Endothelial cell of umbilical vein (primary cell): ENCODE measurements around the gene POU6F2. TPM values are rescaled to one million over a fixed set of nuclear protein-coding genes. Genes with fewer than 3 reads are reported as not detected.

Experiments used
- BruUV-seq: library from RNA; stranded (reverse); fragments of 400-500 nt; replicated peaks from 2 replicates; lab custom pipeline; 2021; lab: Mats Ljungman, UMichigan
- CTCF ChIA-PET: fragments of 300-600, 350-600 bp; sonication (Branson Sonifier 250); formaldehyde crosslinking; loops from one replicate; lab custom pipeline; 2021; ENCODE audit warnings: antibody characterized with exemption, inconsistent platforms; lab: Charles Lee
- POLR2A ChIA-PET: fragments of 300-600, 350-600 bp; sonication (Branson Sonifier 250); formaldehyde crosslinking; loops from one replicate; lab custom pipeline; 2021; ENCODE audit warnings: antibody characterized with exemption, inconsistent platforms; lab: Charles Lee
- DNase-seq: peaks from one replicate; pipeline ENCODE4 v3.0.0-alpha.2; 2011; ENCODE audit warnings: low read depth, low spot score
- FAIRE-seq: peaks from 2 replicates; lab custom pipeline; 2011; peaks lifted over from hg19 to GRCh38; lab: Jason Lieb, UNC
- H2AFZ ChIP-seq: 2 replicates; pipeline ENCODE4 v1.6.0; 2012; ENCODE audit warnings: low read depth, low read length, control low read depth, inconsistent platforms
- H3K27ac ChIP-seq: 2 replicates; pipeline ENCODE4 v1.5.1; 2011; ENCODE audit warnings: low read depth, mild to moderate bottlenecking, control low read depth, low read length, moderate library complexity; ENCODE audit not compliant: insufficient read depth
- H3K27me3 ChIP-seq, 2 experiments: 2 replicates each; pipeline versions ENCODE4 v1.6.0 to v1.6.1; 2011; ENCODE audit warnings: low read length in 2 of 2, mixed read lengths in 1 of 2; ENCODE audit not compliant: control insufficient read depth in 2 of 2, insufficient read depth in 2 of 2
- H3K36me3 ChIP-seq, 2 experiments: 2 replicates in 1 of 2; 3 replicates in 1 of 2; pipeline ENCODE4 v1.5.1; 2011; ENCODE audit warnings: low read length in 2 of 2, mild to moderate bottlenecking in 1 of 2, moderate library complexity in 1 of 2; ENCODE audit not compliant: control insufficient read depth in 2 of 2, insufficient read depth in 2 of 2; ENCODE audit errors: extremely low read depth in 1 of 2
- H3K4me1 ChIP-seq: 3 replicates; pipeline ENCODE4 v1.5.1; 2011; ENCODE audit warnings: mild to moderate bottlenecking, low read length; ENCODE audit not compliant: control insufficient read depth, insufficient read depth; ENCODE audit errors: extremely low read depth
- H3K4me2 ChIP-seq: 2 replicates; pipeline ENCODE4 v1.6.1; 2011; ENCODE audit warnings: low read length, control low read depth, mixed read lengths; ENCODE audit not compliant: insufficient read depth
- H3K4me3 ChIP-seq, 3 experiments: fragments of 200-600 bp in 1 of 3; sonication (generic), shearing (Covaris generic) in 1 of 3; replicated peaks in 1 of 3; 2 replicates each; pipeline ENCODE4 v1.5.1; 2011 to 2016; ENCODE audit warnings: control low read depth in 3 of 3, low read length in 3 of 3, mild to moderate bottlenecking in 2 of 3, inconsistent platforms in 1 of 3, low read depth in 1 of 3, moderate library complexity in 1 of 3; ENCODE audit not compliant: insufficient read depth in 1 of 3
- H3K79me2 ChIP-seq: 2 replicates; pipeline ENCODE4 v1.6.0; 2012; ENCODE audit warnings: low read length, inconsistent platforms; ENCODE audit not compliant: control insufficient read depth, insufficient read depth
- H3K9ac ChIP-seq: replicated peaks from 2 replicates; pipeline ENCODE3; 2011; ENCODE audit warnings: low read length, control low read depth; ENCODE audit not compliant: insufficient read depth; ENCODE audit errors: extremely low read depth
- H3K9me1 ChIP-seq: replicated peaks from 3 replicates; pipeline ENCODE4 v1.6.0; 2011; ENCODE audit warnings: mild to moderate bottlenecking, low read length; ENCODE audit not compliant: control insufficient read depth, insufficient read depth; ENCODE audit errors: extremely low read depth
- H3K9me3 ChIP-seq: replicated peaks from 2 replicates; pipeline ENCODE4 v1.5.1; 2012; ENCODE audit warnings: low read length, inconsistent platforms; ENCODE audit not compliant: control insufficient read depth, insufficient read depth
- H4K20me1 ChIP-seq: replicated peaks from 2 replicates; pipeline ENCODE3; 2011; ENCODE audit warnings: mild to moderate bottlenecking, low read length; ENCODE audit not compliant: control insufficient read depth, insufficient read depth; ENCODE audit errors: extremely low read depth
- CTCF ChIP-seq, 2 donors: IDR thresholded peaks; 1 replicate in 1 of 2; 2 replicates in 1 of 2; pipeline ENCODE4 v1.5.1; 2011; ENCODE audit warnings: low read length in 2 of 2, mild to moderate bottlenecking in 2 of 2, moderate library complexity in 2 of 2, control low read depth in 1 of 2, inconsistent platforms in 1 of 2, low read depth in 1 of 2; ENCODE audit not compliant: insufficient read depth in 1 of 2; ENCODE audit errors: extremely low read depth in 1 of 2
- EZH2 ChIP-seq: IDR thresholded peaks from 2 replicates; pipeline ENCODE4 v1.6.1; 2012; ENCODE audit warnings: borderline replicate concordance, low read depth, mild to moderate bottlenecking, moderate library complexity, low read length, inconsistent platforms; ENCODE audit not compliant: severe bottlenecking
- FOS ChIP-seq: IDR thresholded peaks from 2 replicates; pipeline ENCODE4 v1.6.1; 2011; ENCODE audit warnings: mild to moderate bottlenecking, low read length, moderate library complexity, borderline replicate concordance; ENCODE audit not compliant: insufficient read depth
- GATA2 ChIP-seq: IDR thresholded peaks from 2 replicates; pipeline ENCODE4 v1.7.0; 2011; ENCODE audit warnings: low read depth, mild to moderate bottlenecking, moderate library complexity, mixed read lengths, low read length; ENCODE audit not compliant: insufficient read length, insufficient read depth
- JUN ChIP-seq: IDR thresholded peaks from 2 replicates; pipeline ENCODE4 v1.6.1; 2011; ENCODE audit warnings: borderline replicate concordance, low read depth; ENCODE audit not compliant: insufficient read length, insufficient read depth
- MAX ChIP-seq: IDR thresholded peaks from 2 replicates; pipeline ENCODE4 v1.6.1; 2011; ENCODE audit not compliant: insufficient read depth, insufficient read length
- MYC ChIP-seq: IDR thresholded peaks from one replicate; pipeline ENCODE4 v1.6.1; 2011; ENCODE audit warnings: mild to moderate bottlenecking, low read depth, low read length
- POLR2A ChIP-seq: IDR thresholded peaks from 2 replicates; pipeline ENCODE4 v1.6.1; 2012; ENCODE audit warnings: low read depth, mild to moderate bottlenecking, control low read depth, low read length
- POLR2AphosphoS5 ChIP-seq: IDR thresholded peaks from 2 replicates; pipeline ENCODE4 v1.6.1; 2012; ENCODE audit warnings: low read depth, mild to moderate bottlenecking, control low read depth, low read length, moderate library complexity; ENCODE audit not compliant: insufficient read depth
- dilution Hi-C: fragments of 300-500 bp; cut with MboI; formaldehyde crosslinking; loops from one replicate; pipeline ENCODE4 v1.15.0; 2019; ENCODE audit warnings: low sequenced_read_pairs; ENCODE audit not compliant: extremely low pct_ligation_motif_present
- intact Hi-C: fragments of 100-400 bp; cut with micrococcal nuclease; formaldehyde crosslinking; loops from one replicate; pipeline ENCODE4 v1.10.0; 2022
- polyA plus RNA-seq, 4 experiments: library from polyadenylated mRNA; depleted of rRNA in 3 of 4; stranded (reverse) in 3 of 4; unstranded in 1 of 4; fragments of >200 nt; gene quantifications; 2 replicates each; pipeline versions ENCODE4 v1.2.1 to v1.2.3, GENCODE V29; 2011 to 2012; ENCODE audit warnings: missing spikeins in 1 of 4
- total RNA-seq: library from RNA; stranded (reverse); gene quantifications from 2 replicates; pipeline ENCODE4 v1.2.3, GENCODE V29; 2021

POU6F2 gene
- total and polyA plus RNA-seq, 2 donors (not counting 3 experiments of a cell fraction or from before 2014, with no cell fraction given), result 0.29 TPM; not detected in 1

GRCh38 chr7:39197831-39198230 is 220.1 kb downstream of the POU6F2 start:
- no peak overlapping the region for H3K27ac ChIP-seq
- H3K79me2 ChIP-seq, result no peaks in the 10 kb centered on the region
- H3K9ac ChIP-seq, result no peak overlapping the region
- H2AFZ ChIP-seq, result no peak overlapping the region
- H3K4me3 ChIP-seq, result no peak overlapping the region
- H3K27me3 ChIP-seq, result no peaks in the 10 kb centered on the region
- TF ChIP-seq MYC, result no peak
- TF ChIP-seq GATA2, result no peak
- no peak for TF ChIP-seq CTCF (IDR thresholded peaks at IDR 0.05; ENCODE audit: extremely low read depth in 1 of 2, insufficient read depth in 1 of 2, low read depth in 1 of 2, low read length in 2 of 2)
- TF ChIP-seq FOS, result no peak
- TF ChIP-seq POLR2A, result no peak
- TF ChIP-seq MAX, result no peak
- no peak for TF ChIP-seq EZH2
- TF ChIP-seq POLR2AphosphoS5, result no peak
- TF ChIP-seq JUN, result no peak
- ChIA-PET POLR2A (no interaction called here), CTCF (no interaction called here)
- H3K9me3 ChIP-seq, result no peaks in the 10 kb centered on the region
- BruUV-seq, result no TSS peak
- no peak overlapping the region for H3K4me2 ChIP-seq
- dilution Hi-C loops (no loop called here), intact Hi-C loops (no loop called here)
- peak; percentile 3 for DNase-seq
- H4K20me1 ChIP-seq, result no peaks in the 10 kb centered on the region
- no peaks in the 10 kb centered on the region for H3K36me3 ChIP-seq
- FAIRE-seq, result no peak
- no peaks in the 10 kb centered on the region for H3K4me1 ChIP-seq
- no peaks in the 10 kb centered on the region for H3K9me1 ChIP-seq
